LNCaP clone FGC (cell line): ENCODE data around the gene NCEH1.
"Not testable (repeated sequence)": the region's sequence is repeated elsewhere in the genome, so short reads cannot be mapped to it uniquely, and the experiment has no call there.

ENCODE experiments used
- DNase-seq: peaks from one replicate; pipeline ENCODE4 v3.0.0-alpha.2; 2011; ENCODE audit warnings: low read depth
- H3K4me3 ChIP-seq: 2 replicates; pipeline ENCODE4 v1.5.1; 2011; ENCODE audit warnings: mild to moderate bottlenecking, low read depth, low read length, control low read depth
- CTCF ChIP-seq: IDR thresholded peaks from 2 replicates; pipeline ENCODE4 v1.5.1; 2012; ENCODE audit warnings: mild to moderate bottlenecking; ENCODE audit not compliant: control insufficient read depth, insufficient read depth; ENCODE audit errors: extremely low read depth

The NCEH1 gene

GRCh38 chr3:172676196-172676922, 34.5 kb downstream of the NCEH1 start:
- no peak for DNase-seq
- no peak overlapping the region for H3K4me3 ChIP-seq
- TF ChIP-seq CTCF, result no peak

GRCh38 chr3:172675441-172676193, 35.2 kb downstream of the NCEH1 start:
- no peak overlapping the region for H3K4me3 ChIP-seq
- no peak for DNase-seq
- peak; percentile 74 for TF ChIP-seq CTCF

GRCh38 chr3:172673210-172673679, 37.6 kb downstream of the NCEH1 start:
- peak; percentile 89 for TF ChIP-seq CTCF
- peak; percentile 57 for DNase-seq
- H3K4me3 ChIP-seq, result no peak overlapping the region

- H3K4me3 ChIP-seq, result no peak overlapping the region
Measured at GRCh38 chr3:172669021-172669420, 41.8 kb downstream of the NCEH1 start.

GRCh38 chr3:172666873-172667694, 43.8 kb downstream of the NCEH1 start:
- peak; percentile 81 for DNase-seq
- peak overlapping the region; percentile 40 for H3K4me3 ChIP-seq
- TF ChIP-seq CTCF, result peak; percentile 90

More at GRCh38 chr3:172669021-172669420, 41.8 kb downstream of the NCEH1 start:
- no peak for DNase-seq
- TF ChIP-seq CTCF, result no peak

GRCh38 chr3:172666181-172666872, 44.5 kb downstream of the NCEH1 start:
- peak; percentile 70 for DNase-seq
- TF ChIP-seq CTCF, result peak; percentile 57
- H3K4me3 ChIP-seq, result peak overlapping the region; percentile 40

GRCh38 chr3:172665510-172665909, 45.4 kb downstream of the NCEH1 start:
- DNase-seq, H3K4me3 ChIP-seq: not testable (repeated sequence)

- DNase-seq, result not testable (repeated sequence)
Measured at GRCh38 chr3:172660421-172660820, 50.4 kb downstream of the NCEH1 start.

More at GRCh38 chr3:172660421-172660820, 50.4 kb downstream of the NCEH1 start:
- not testable (repeated sequence) for H3K4me3 ChIP-seq
